Keratinocyte (primary cell): Measurements from ENCODE around the gene KIF16B. TPM values are rescaled to one million over a fixed set of nuclear protein-coding genes. Genes with fewer than 3 reads are reported as not detected.

Experiments
- DNase-seq: peaks from one replicate; pipeline ENCODE4 v3.0.0-alpha.2; 2011; ENCODE audit warnings: low read depth, missing footprints, low spot score
- FAIRE-seq: peaks from 2 replicates; lab custom pipeline; 2011; peaks lifted over from hg19 to GRCh38; lab: Jason Lieb, UNC
- H2AFZ ChIP-seq: 2 replicates; pipeline ENCODE4 v1.6.0; 2012; ENCODE audit warnings: low read length, control low read depth, inconsistent platforms; ENCODE audit not compliant: control insufficient read depth
- H3K27ac ChIP-seq: 2 replicates; pipeline ENCODE4 v1.5.1; 2011; ENCODE audit warnings: low read length; ENCODE audit not compliant: control insufficient read depth, insufficient read depth
- H3K27me3 ChIP-seq: 3 replicates; pipeline ENCODE4 v1.6.0; 2011; ENCODE audit warnings: low read length; ENCODE audit not compliant: control insufficient read depth, insufficient read depth; ENCODE audit errors: extremely low read depth
- H3K36me3 ChIP-seq, 2 experiments: 2 replicates in 1 of 2; 3 replicates in 1 of 2; pipeline ENCODE4 v1.5.1; 2011; ENCODE audit warnings: low read length in 2 of 2, mild to moderate bottlenecking in 1 of 2; ENCODE audit not compliant: control insufficient read depth in 2 of 2, insufficient read depth in 2 of 2; ENCODE audit errors: extremely low read depth in 1 of 2
- H3K4me1 ChIP-seq: 3 replicates; pipeline ENCODE4 v1.5.1; 2011; ENCODE audit warnings: low read length; ENCODE audit not compliant: control insufficient read depth, insufficient read depth; ENCODE audit errors: extremely low read depth
- H3K4me2 ChIP-seq: 3 replicates; pipeline ENCODE4 v1.6.0; 2011; ENCODE audit warnings: low read depth, low read length; ENCODE audit not compliant: control insufficient read depth, insufficient read depth; ENCODE audit errors: extremely low read depth
- H3K4me3 ChIP-seq, 3 experiments: fragments of 200-600 bp in 1 of 3; sonication (generic) in 1 of 3; 2 replicates in 2 of 3; 3 replicates in 1 of 3; pipeline ENCODE4 v1.5.1; 2011 to 2016; ENCODE audit warnings: low read length in 3 of 3, mild to moderate bottlenecking in 3 of 3, control low read depth in 2 of 3, inconsistent platforms in 1 of 3, low read depth in 1 of 3, mixed read lengths in 1 of 3, mixed run types in 1 of 3, moderate library complexity in 1 of 3; ENCODE audit not compliant: control insufficient read depth in 2 of 3, insufficient read depth in 2 of 3; ENCODE audit errors: extremely low read depth in 1 of 3
- H3K79me2 ChIP-seq: 2 replicates; pipeline ENCODE4 v1.6.0; 2012; ENCODE audit warnings: low read length; ENCODE audit not compliant: control insufficient read depth, insufficient read depth
- H3K9ac ChIP-seq: 3 replicates; pipeline ENCODE4 v1.6.0; 2011; ENCODE audit warnings: low read length; ENCODE audit not compliant: control insufficient read depth, insufficient read depth; ENCODE audit errors: extremely low read depth
- H3K9me1 ChIP-seq: 3 replicates; pipeline ENCODE4 v1.6.0; 2011; ENCODE audit warnings: low read length; ENCODE audit not compliant: control insufficient read depth, insufficient read depth; ENCODE audit errors: extremely low read depth
- H3K9me3 ChIP-seq: 2 replicates; pipeline ENCODE4 v1.5.1; 2012; ENCODE audit warnings: low read depth, low read length; ENCODE audit not compliant: control insufficient read depth
- H4K20me1 ChIP-seq: 3 replicates; pipeline ENCODE4 v1.6.0; 2011; ENCODE audit warnings: low read length; ENCODE audit not compliant: control insufficient read depth, insufficient read depth; ENCODE audit errors: extremely low read depth
- CTCF ChIP-seq, 3 experiments: IDR thresholded peaks in 1 of 3; conservative IDR thresholded peaks in 1 of 3; optimal IDR thresholded peaks in 1 of 3; 2 replicates in 2 of 3; 3 replicates in 1 of 3; pipeline versions ENCODE3 to v1.5.1; 2011; ENCODE audit warnings: low read length in 3 of 3, mild to moderate bottlenecking in 3 of 3, moderate library complexity in 2 of 3, control low read depth in 1 of 3, inconsistent platforms in 1 of 3; ENCODE audit not compliant: insufficient read depth in 2 of 3; ENCODE audit errors: extremely low read depth in 1 of 3
- EZH2 ChIP-seq: IDR thresholded peaks from one replicate; pipeline ENCODE4 v1.6.1; 2012; ENCODE audit warnings: inconsistent platforms, mild to moderate bottlenecking, low read length, moderate library complexity
- dilution Hi-C: fragments of 300-500 bp; cut with MboI; formaldehyde crosslinking; loops from one replicate; pipeline ENCODE4 v1.7.0; 2020; ENCODE audit warnings: low sequenced_read_pairs; ENCODE audit not compliant: extremely low pct_ligation_motif_present
- polyA plus RNA-seq, 5 experiments: library from polyadenylated mRNA; depleted of rRNA in 3 of 5; stranded (reverse) in 3 of 5; stranded (forward) in 1 of 5; unstranded in 1 of 5; fragments of >200 nt; gene quantifications; 1 replicate in 1 of 5; 2 replicates in 3 of 5; 3 replicates in 1 of 5; pipeline versions ENCODE4 v1.2.1 to v1.2.3, GENCODE V29; 2011 to 2012; ENCODE audit warnings: missing spikeins in 2 of 5, low read depth in 1 of 5, low replicate concordance in 1 of 5

KIF16B gene
- polyA plus RNA-seq, 1 donor (not counting 4 experiments of a cell fraction or from before 2014, with no cell fraction given) = 16.1 TPM

- H3K27me3 ChIP-seq = no peaks in the 10 kb centered on the region
- no peaks in the 10 kb centered on the region for H3K36me3 ChIP-seq
- H3K79me2 ChIP-seq = no peaks in the 10 kb centered on the region
- DNase-seq (no peak), FAIRE-seq (peak; percentile 17)
- no peak overlapping the region for H3K4me3 ChIP-seq
- no peak overlapping the region for H2AFZ ChIP-seq
- no peaks in the 10 kb centered on the region for H3K9me3 ChIP-seq
- peaks cover 11% of the 10 kb centered on the region for H3K4me1 ChIP-seq
- H3K27ac ChIP-seq = peak overlapping the region; percentile 7
- H3K9ac ChIP-seq = no peak overlapping the region
- no peak for TF ChIP-seq EZH2
- TF ChIP-seq CTCF (optimal IDR thresholded peaks at IDR 0.05 in 1 of 3, IDR thresholded peaks at IDR 0.05 in 1 of 3, conservative IDR thresholded peaks at IDR 0.05 in 1 of 3; ENCODE audit: extremely low read depth in 1 of 3, insufficient read depth in 2 of 3, low read length in 3 of 3) = no peak
- H3K9me1 ChIP-seq = no peaks in the 10 kb centered on the region
- no peak overlapping the region for H3K4me2 ChIP-seq
- no peaks in the 10 kb centered on the region for H4K20me1 ChIP-seq
- dilution Hi-C loops = no loop called here
Measured at GRCh38 chr20:16472045-16472872, 101.0 kb downstream of the KIF16B start.

- DNase-seq (no peak), FAIRE-seq (no peak)
- Histone ChIP-seq H3K9ac (no peak overlapping the region), H3K4me3 (no peak overlapping the region), H3K9me1 (no peaks in the 10 kb centered on the region), H3K9me3 (no peaks in the 10 kb centered on the region), H2AFZ (no peak overlapping the region), H3K27ac (no peak overlapping the region), H3K4me2 (no peak overlapping the region), H4K20me1 (no peaks in the 10 kb centered on the region), H3K79me2 (no peaks in the 10 kb centered on the region), H3K4me1 (peaks cover 11% of the 10 kb centered on the region), H3K36me3 (no peaks in the 10 kb centered on the region), H3K27me3 (no peaks in the 10 kb centered on the region)
- TF ChIP-seq EZH2 (no peak), CTCF (optimal IDR thresholded peaks at IDR 0.05 in 1 of 3, IDR thresholded peaks at IDR 0.05 in 1 of 3, conservative IDR thresholded peaks at IDR 0.05 in 1 of 3; ENCODE audit: extremely low read depth in 1 of 3, insufficient read depth in 2 of 3, low read length in 3 of 3) (no peak)
- dilution Hi-C loops = no loop called here
Measured at GRCh38 chr20:16469395-16469905, 103.8 kb downstream of the KIF16B start.
